Thyroid gland (tissue), 4 donors: Measurements from ENCODE around the gene ARSK.

Experiments
- CTCF ChIP-seq, 6 experiments: fragments of 200-600 bp in 3 of 6; fragments of 450-650 bp in 3 of 6; sonication (generic) in 3 of 6; IDR thresholded peaks; one replicate each; pipeline ENCODE4 v1.5.1; 2016 to 2019; ENCODE audit warnings: antibody characterized with exemption in 6 of 6, mild to moderate bottlenecking in 2 of 6, inconsistent platforms in 1 of 6, moderate library complexity in 1 of 6
- POLR2A ChIP-seq, 2 donors: fragments of 450-650 bp; IDR thresholded peaks; one replicate each; pipeline ENCODE4 v1.6.1; 2017; ENCODE audit warnings: antibody characterized with exemption in 2 of 2, mild to moderate bottlenecking in 2 of 2, moderate library complexity in 1 of 2

GRCh38 chr5:95646569-95647431, 91.9 kb downstream of the ARSK start, which contains the start of gene RFESD:
- TF ChIP-seq CTCF (IDR thresholded peaks at IDR 0.05) (peak in 4 of 6 experiments; percentile 10 to 24 (median 18)), POLR2A (IDR thresholded peaks at IDR 0.05) (peak; percentile 68 to 97)
